BJ (cell line): Measurements from ENCODE around the gene EPHX1. TPM values are rescaled to one million over a fixed set of nuclear protein-coding genes. Genes with fewer than 3 reads are reported as not detected.

Source experiments
- CTCF ChIA-PET: fragments of 350-600 bp; formaldehyde crosslinking; extraction: SDS; loops from one replicate; lab custom pipeline; 2021; ENCODE audit warnings: antibody characterized with exemption, inconsistent platforms; lab: Yijun Ruan, JAX
- POLR2A ChIA-PET: fragments of 300-600 bp; sonication (Branson Sonifier 250); formaldehyde crosslinking; extraction: SDS; loops from one replicate; lab custom pipeline; 2021; ENCODE audit warnings: antibody characterized with exemption; lab: Charles Lee
- DNase-seq: peaks from one replicate; pipeline ENCODE4 v3.0.0-alpha.2; 2011; ENCODE audit warnings: low read depth
- H3K27me3 ChIP-seq: 2 replicates; pipeline ENCODE4 v1.6.0; 2011; ENCODE audit warnings: low read length; ENCODE audit not compliant: control insufficient read depth, insufficient read depth
- H3K36me3 ChIP-seq: 2 replicates; pipeline ENCODE4 v1.5.1; 2011; ENCODE audit warnings: low read length; ENCODE audit not compliant: control insufficient read depth, insufficient read depth
- H3K4me3 ChIP-seq: 2 replicates; pipeline ENCODE4 v1.5.1; 2011; ENCODE audit warnings: low read depth, mild to moderate bottlenecking, control low read depth, low read length
- polyA plus RNA-seq: library from polyadenylated mRNA; depleted of rRNA; stranded (reverse); fragments of >200 nt; gene quantifications from 2 replicates; pipeline ENCODE4 v1.2.3, GENCODE V29; 2011
- TF ChIP-seq, protein P1 (sequence below): IDR thresholded peaks from 2 replicates; pipeline ENCODE4 v1.5.1; 2011; ENCODE audit warnings: low read depth, mild to moderate bottlenecking, control low read depth, inconsistent platforms, low read length, moderate library complexity; ENCODE audit not compliant: insufficient read depth

Gene EPHX1
- polyA plus RNA-seq, 1 experiment: 34.3 TPM

GRCh38 chr1:225860876-225861441, 51.0 kb downstream of the EPHX1 start:
- TF ChIP-seq, protein P1, sequence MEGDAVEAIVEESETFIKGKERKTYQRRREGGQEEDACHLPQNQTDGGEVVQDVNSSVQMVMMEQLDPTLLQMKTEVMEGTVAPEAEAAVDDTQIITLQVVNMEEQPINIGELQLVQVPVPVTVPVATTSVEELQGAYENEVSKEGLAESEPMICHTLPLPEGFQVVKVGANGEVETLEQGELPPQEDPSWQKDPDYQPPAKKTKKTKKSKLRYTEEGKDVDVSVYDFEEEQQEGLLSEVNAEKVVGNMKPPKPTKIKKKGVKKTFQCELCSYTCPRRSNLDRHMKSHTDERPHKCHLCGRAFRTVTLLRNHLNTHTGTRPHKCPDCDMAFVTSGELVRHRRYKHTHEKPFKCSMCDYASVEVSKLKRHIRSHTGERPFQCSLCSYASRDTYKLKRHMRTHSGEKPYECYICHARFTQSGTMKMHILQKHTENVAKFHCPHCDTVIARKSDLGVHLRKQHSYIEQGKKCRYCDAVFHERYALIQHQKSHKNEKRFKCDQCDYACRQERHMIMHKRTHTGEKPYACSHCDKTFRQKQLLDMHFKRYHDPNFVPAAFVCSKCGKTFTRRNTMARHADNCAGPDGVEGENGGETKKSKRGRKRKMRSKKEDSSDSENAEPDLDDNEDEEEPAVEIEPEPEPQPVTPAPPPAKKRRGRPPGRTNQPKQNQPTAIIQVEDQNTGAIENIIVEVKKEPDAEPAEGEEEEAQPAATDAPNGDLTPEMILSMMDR: no peak
- CTCF ChIA-PET: interaction anchor here (1.1 kb wide), 1 partner anchor 11 kb away, joined by 3 read pairs; no protein-coding TSS in a partner anchor
- DNase-seq: no peak
- peaks cover 41% of the 10 kb centered on the region for H3K36me3 ChIP-seq
- no peaks in the 10 kb centered on the region for H3K27me3 ChIP-seq
- H3K4me3 ChIP-seq: no peak overlapping the region
- POLR2A ChIA-PET: no interaction called here

GRCh38 chr1:225861834-225862580, 52.1 kb downstream of the EPHX1 start:
- TF ChIP-seq, protein P1: no peak
- POLR2A ChIA-PET: no interaction called here
- Histone ChIP-seq H3K36me3 (peaks cover 40% of the 10 kb centered on the region), H3K4me3 (no peak overlapping the region), H3K27me3 (no peaks in the 10 kb centered on the region)
- CTCF ChIA-PET: interaction anchor here (0.6 kb wide), 1 partner anchor 106 kb away, joined by 3 read pairs; no protein-coding TSS in a partner anchor
- no peak for DNase-seq

- ChIA-PET CTCF (interaction anchor here (0.6 kb wide), 1 partner anchor 106 kb away, joined by 3 read pairs; no protein-coding TSS in a partner anchor), POLR2A (no interaction called here)
- H3K27me3 ChIP-seq: no peaks in the 10 kb centered on the region
- TF ChIP-seq, protein P1: no peak
- DNase-seq: no peak
- peaks cover 40% of the 10 kb centered on the region for H3K36me3 ChIP-seq
- H3K4me3 ChIP-seq: no peak overlapping the region
Observed at GRCh38 chr1:225862581-225862950, 52.6 kb downstream of the EPHX1 start.

DNA sequence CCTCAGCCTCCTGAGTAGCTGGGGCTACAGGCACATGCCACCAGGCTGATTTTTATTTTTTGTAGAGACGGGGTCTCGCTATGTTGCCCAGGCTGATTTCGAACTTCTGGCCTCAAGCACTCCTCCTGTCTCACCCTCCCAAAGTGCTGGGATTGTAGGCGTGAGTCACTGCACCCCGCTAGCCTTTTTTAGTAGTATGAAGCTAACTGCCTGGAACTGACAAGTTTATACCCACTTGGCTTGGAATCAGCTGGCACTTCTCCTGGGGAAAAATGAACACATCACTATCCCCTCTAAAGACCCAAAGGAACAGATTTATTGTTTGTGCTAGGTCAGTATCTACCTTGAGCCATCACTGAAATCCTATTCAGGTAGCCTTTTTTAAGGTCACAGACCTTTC, 53.2 kb downstream of the EPHX1 start:
- TF ChIP-seq, protein P1: no peak
- ChIA-PET CTCF (no interaction called here), POLR2A (no interaction called here)
- no peak for DNase-seq
- Histone ChIP-seq H3K4me3 (no peak overlapping the region), H3K27me3 (no peaks in the 10 kb centered on the region), H3K36me3 (peaks cover 44% of the 10 kb centered on the region)

- Histone ChIP-seq H3K27me3 (no peaks in the 10 kb centered on the region), H3K4me3 (no peak overlapping the region), H3K36me3 (peaks cover 32% of the 10 kb centered on the region)
- CTCF ChIA-PET: interaction anchor here (1.1 to 1.4 kb wide), 3 partner anchors 11 to 391 kb away, joined by 3 read pairs; partner anchors contain the start of gene TMEM63A
- no peak for DNase-seq
- POLR2A ChIA-PET: no interaction called here
- TF ChIP-seq, protein P1: no peak
Observed at GRCh38 chr1:225865514-225865913, 55.6 kb downstream of the EPHX1 start.
